Colonic mucosa (tissue), 4 donors: Measurements from ENCODE around the gene XPC. TPM values are rescaled to one million over a fixed set of nuclear protein-coding genes. Genes with fewer than 3 reads are reported as not detected.

Experiments used
- DNase-seq: peaks from one replicate; pipeline ENCODE4 v3.0.0-alpha.2; 2020
- H3K27ac ChIP-seq: fragments of 200-600 bp; one replicate; pipeline ENCODE4 v1.8.0; 2021
- H3K27me3 ChIP-seq: fragments of 200-600 bp; one replicate; pipeline ENCODE4 v1.8.0; 2021
- H3K36me3 ChIP-seq: fragments of 200-600 bp; one replicate; pipeline ENCODE4 v1.8.0; 2021
- H3K4me1 ChIP-seq: fragments of 200-600 bp; one replicate; pipeline ENCODE4 v1.8.0; 2021; ENCODE audit warnings: mild to moderate bottlenecking
- H3K4me3 ChIP-seq: fragments of 200-600 bp; one replicate; pipeline ENCODE4 v1.8.0; 2021
- H3K9ac ChIP-seq, 2 donors: one replicate each; pipeline ENCODE4 v1.7.0; 2013; ENCODE audit warnings: control low read depth in 2 of 2, low read depth in 2 of 2, low read length in 2 of 2
- H3K9me3 ChIP-seq: fragments of 200-600 bp; one replicate; pipeline ENCODE4 v1.8.0; 2021
- CTCF ChIP-seq: fragments of 200-600 bp; IDR thresholded peaks from one replicate; pipeline ENCODE4 v1.8.0; 2022; ENCODE audit warnings: antibody characterized with exemption, mild to moderate bottlenecking
- intact Hi-C: fragments of 100-400 bp; cut with DNase I; formaldehyde crosslinking; loops from one replicate; pipeline ENCODE4 v1.14.1; 2022
- total RNA-seq, 2 donors: library from RNA; stranded (reverse); fragmentation: NEBNext Ultra II Directional in 1 of 2; extraction: Animal tissue kit (Norgen Biotek cat#: 25700) in 1 of 2; gene quantifications; one replicate each; pipeline ENCODE4 v1.2.1, GENCODE V29; 2021
- donor health status: healthy.
- donor health status: DM: no; HTN: no; CAD: no.
- donor health status: DM: no; HTN: no; CAD: no.

XPC gene
- total RNA-seq, 2 donors from 2014 or later, result 14.7 to 23.3 TPM

GRCh38 chr3:14137445-14137844, 41.0 kb downstream of the XPC start:
- H3K27ac ChIP-seq, result no peak overlapping the region
- TF ChIP-seq CTCF, result no peak
- H3K4me1 ChIP-seq, result no peaks in the 10 kb centered on the region
- no peak overlapping the region for H3K4me3 ChIP-seq
- no peaks in the 10 kb centered on the region for H3K27me3 ChIP-seq
- intact Hi-C loops, result no loop called here
- H3K36me3 ChIP-seq, result peaks cover 23% of the 10 kb centered on the region
- no peak overlapping the region for H3K9ac ChIP-seq
- no peaks in the 10 kb centered on the region for H3K9me3 ChIP-seq
- DNase-seq, result no peak

- Histone ChIP-seq H3K9me3 (no peaks in the 10 kb centered on the region), H3K27ac (no peak overlapping the region), H3K9ac (no peak overlapping the region), H3K27me3 (no peaks in the 10 kb centered on the region), H3K36me3 (peaks cover 23% of the 10 kb centered on the region), H3K4me1 (no peaks in the 10 kb centered on the region), H3K4me3 (no peak overlapping the region)
- no peak for TF ChIP-seq CTCF
- intact Hi-C loops, result no loop called here
- no peak for DNase-seq
Observed at GRCh38 chr3:14137004-14137403, 41.4 kb downstream of the XPC start.

GRCh38 chr3:14135581-14135980, 42.8 kb downstream of the XPC start:
- Histone ChIP-seq H3K36me3 (peaks cover 28% of the 10 kb centered on the region), H3K27ac (no peak overlapping the region), H3K9ac (no peak overlapping the region), H3K27me3 (no peaks in the 10 kb centered on the region), H3K9me3 (no peaks in the 10 kb centered on the region), H3K4me3 (no peak overlapping the region), H3K4me1 (no peaks in the 10 kb centered on the region)
- no peak for DNase-seq
- intact Hi-C loops, result no loop called here
- TF ChIP-seq CTCF, result no peak

- H3K27me3 ChIP-seq, result no peaks in the 10 kb centered on the region
- H3K9me3 ChIP-seq, result no peaks in the 10 kb centered on the region
- no peak for TF ChIP-seq CTCF
- DNase-seq, result no peak
- intact Hi-C loops, result no loop called here
- no peak overlapping the region for H3K27ac ChIP-seq
- peaks cover 28% of the 10 kb centered on the region for H3K36me3 ChIP-seq
- H3K4me1 ChIP-seq, result no peaks in the 10 kb centered on the region
- no peak overlapping the region for H3K4me3 ChIP-seq
- no peak overlapping the region for H3K9ac ChIP-seq
Observed at GRCh38 chr3:14134291-14134690, 44.1 kb downstream of the XPC start.

GRCh38 chr3:14133876-14134275, 44.5 kb downstream of the XPC start:
- no peak overlapping the region for H3K27ac ChIP-seq

More at GRCh38 chr3:14133876-14134275, 44.5 kb downstream of the XPC start:
- Histone ChIP-seq H3K9me3 (no peaks in the 10 kb centered on the region), H3K27me3 (no peaks in the 10 kb centered on the region), H3K36me3 (peaks cover 28% of the 10 kb centered on the region), H3K9ac (no peak overlapping the region), H3K4me3 (no peak overlapping the region), H3K4me1 (no peaks in the 10 kb centered on the region)
- intact Hi-C loops, result no loop called here
- DNase-seq, result no peak
- TF ChIP-seq CTCF, result no peak
